SH-SY5Y (cell line): ENCODE measurements around the gene KBTBD8.

Source experiments
- GATA2 ChIP-seq: IDR thresholded peaks from 2 replicates; pipeline ENCODE4 v1.6.1; 2011; ENCODE audit warnings: mild to moderate bottlenecking, low read depth, low read length
- GATA3 ChIP-seq: IDR thresholded peaks from 2 replicates; pipeline ENCODE4 v1.6.1; 2011; ENCODE audit warnings: low read depth, mild to moderate bottlenecking, low read length, moderate library complexity

DNA sequence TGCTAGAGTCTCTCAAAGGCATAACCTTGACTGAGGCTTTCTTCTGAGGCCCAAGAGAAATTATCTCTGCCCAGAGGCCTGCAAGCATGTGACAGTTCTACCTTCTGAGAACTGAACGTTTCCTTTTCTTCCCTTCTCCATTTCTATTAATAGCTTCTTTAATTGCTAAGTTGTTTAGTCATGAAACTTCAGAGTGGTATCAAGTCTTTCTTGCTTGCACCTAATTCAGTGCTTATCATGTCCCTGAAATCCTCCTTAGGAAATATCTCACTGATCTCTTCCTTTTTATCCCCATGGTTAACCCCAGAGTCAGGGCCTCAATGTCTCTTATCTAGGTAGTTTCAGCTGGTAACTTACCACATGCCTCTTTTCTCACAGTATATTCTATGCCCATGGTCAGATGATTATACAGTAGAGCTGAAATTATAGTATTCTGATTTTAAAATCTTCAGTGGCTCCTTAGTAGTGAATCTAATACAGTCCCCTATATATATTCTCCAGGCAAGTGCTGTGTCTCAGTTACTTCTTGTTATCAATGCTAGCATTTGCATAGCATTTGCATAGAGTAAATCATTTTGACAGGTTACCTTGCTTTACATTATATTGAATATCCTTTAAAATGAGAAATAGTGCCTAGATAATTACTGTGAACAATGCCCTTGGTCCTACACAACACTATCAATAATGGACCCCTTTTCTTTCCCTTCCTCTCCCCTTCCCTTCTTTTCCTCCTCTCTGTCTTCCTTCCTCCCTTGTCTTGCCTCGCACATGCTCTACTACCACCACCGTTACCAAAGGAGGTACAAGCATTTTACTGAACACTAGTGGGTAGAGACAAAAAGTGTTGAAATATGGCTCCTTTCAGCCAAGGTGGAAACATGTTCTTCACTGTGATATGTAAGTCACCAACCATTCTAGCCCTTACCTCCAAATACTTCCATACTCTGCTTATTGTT, 33.0 kb downstream of the KBTBD8 start:
- TF ChIP-seq GATA2 (no peak), GATA3 (no peak)
